Endodermal cell (in vitro differentiated cells): ENCODE data around the gene ANKRD44. TPM values are rescaled to one million over a fixed set of nuclear protein-coding genes. Genes with fewer than 3 reads are reported as not detected.

Experiments
- DNase-seq: peaks from one replicate; pipeline ENCODE4 v3.0.0-alpha.2; 2017
- H3K27ac ChIP-seq: 2 replicates; pipeline ENCODE4 v1.5.1; 2013; ENCODE audit warnings: mild to moderate bottlenecking, low read depth, low read length, moderate library complexity
- H3K27me3 ChIP-seq: 2 replicates; pipeline ENCODE4 v1.6.1; 2013; ENCODE audit warnings: mild to moderate bottlenecking, low read length, moderate library complexity; ENCODE audit not compliant: insufficient read depth, control insufficient read depth, poor library complexity, severe bottlenecking
- H3K36me3 ChIP-seq: 2 replicates; pipeline ENCODE4 v1.7.0; 2013; ENCODE audit warnings: mild to moderate bottlenecking, low read length, moderate library complexity; ENCODE audit not compliant: control insufficient read depth, insufficient read depth
- H3K4me1 ChIP-seq: one replicate; pipeline ENCODE4 v1.7.0; 2013; ENCODE audit warnings: low read length; ENCODE audit not compliant: control insufficient read depth, insufficient read depth
- H3K4me3 ChIP-seq: 2 replicates; pipeline ENCODE4 v1.5.1; 2013; ENCODE audit warnings: mild to moderate bottlenecking, low read length, moderate library complexity
- H3K9ac ChIP-seq: 2 replicates; pipeline ENCODE4 v1.6.1; 2013; ENCODE audit warnings: mild to moderate bottlenecking, low read length, moderate library complexity; ENCODE audit not compliant: poor library complexity, severe bottlenecking; ENCODE audit errors: extremely low read depth
- H3K9me3 ChIP-seq: 2 replicates; pipeline ENCODE4 v1.6.1; 2013; ENCODE audit warnings: mild to moderate bottlenecking, low read length, moderate library complexity; ENCODE audit not compliant: control insufficient read depth
- H3K27ac Mint-ChIP-seq: 2 replicates; pipeline ENCODE4 v1.8.0; 2020; ENCODE audit warnings: mixed read lengths
- H3K27me3 Mint-ChIP-seq: 2 replicates; pipeline ENCODE4 v1.8.0; 2021; ENCODE audit warnings: mild to moderate bottlenecking, mixed read lengths; ENCODE audit not compliant: insufficient read depth
- H3K36me3 Mint-ChIP-seq: 2 replicates; pipeline ENCODE4 v1.8.0; 2020; ENCODE audit warnings: low read depth, mixed read lengths
- H3K4me1 Mint-ChIP-seq: 2 replicates; pipeline ENCODE4 v1.8.0; 2020; ENCODE audit warnings: mixed read lengths
- H3K4me3 Mint-ChIP-seq: 2 replicates; pipeline ENCODE4 v1.8.0; 2020; ENCODE audit warnings: mild to moderate bottlenecking, moderate library complexity, mixed read lengths
- H3K9me3 Mint-ChIP-seq: 2 replicates; pipeline ENCODE4 v1.8.0; 2020; ENCODE audit warnings: mild to moderate bottlenecking, mixed read lengths
- WGBS, 2 experiments: methylation state at CpG; one replicate each; pipeline versions ENCODE4 v1.1.5 to v1.1.7; 2013; ENCODE audit warnings: missing lambda C conversion rate in 2 of 2, mixed read lengths in 1 of 2; ENCODE audit not compliant: insufficient coverage in 1 of 2, insufficient read length in 1 of 2; 5-methylcytosine and 5-hydroxymethylcytosine counted together
- total RNA-seq, 2 donors: library from RNA; stranded (reverse); fragmentation: NEBNext Ultra II Directional in 1 of 2; extraction: Animal tissue kit (Norgen Biotek cat#: 25700) in 1 of 2; gene quantifications; 2 replicates in 1 of 2; 3 replicates in 1 of 2; pipeline ENCODE4 v1.2.1, GENCODE V29; 2021
- TF ChIP-seq, protein P1 (sequence below): fragments of 200-600 bp; sonication (generic); conservative IDR thresholded peaks from 2 replicates; pipeline ENCODE4 v1.5.0; 2021; ENCODE audit warnings: antibody characterized with exemption, mild to moderate bottlenecking

Gene ANKRD44
- total RNA-seq, 2 donors from 2014 or later, result 6.2 to 10.6 TPM

GRCh38 chr2:197185676-197186075, 124.9 kb downstream of the ANKRD44 start:
- Histone ChIP-seq H3K9me3 (no peaks in the 10 kb centered on the region), H3K27me3 (no peaks in the 10 kb centered on the region), H3K4me3 (no peak overlapping the region), H3K27ac (no peak overlapping the region), H3K9ac (no peak overlapping the region), H3K36me3 (no peaks in the 10 kb centered on the region), H3K4me1 (no peaks in the 10 kb centered on the region)
- peaks cover 9% of the 10 kb centered on the region for H3K4me1 Mint-ChIP-seq
- no peak for DNase-seq
- no peaks in the 10 kb centered on the region for H3K27me3 Mint-ChIP-seq
- no peak overlapping the region for H3K4me3 Mint-ChIP-seq
- H3K27ac Mint-ChIP-seq, result no peak overlapping the region
- TF ChIP-seq, protein P1, sequence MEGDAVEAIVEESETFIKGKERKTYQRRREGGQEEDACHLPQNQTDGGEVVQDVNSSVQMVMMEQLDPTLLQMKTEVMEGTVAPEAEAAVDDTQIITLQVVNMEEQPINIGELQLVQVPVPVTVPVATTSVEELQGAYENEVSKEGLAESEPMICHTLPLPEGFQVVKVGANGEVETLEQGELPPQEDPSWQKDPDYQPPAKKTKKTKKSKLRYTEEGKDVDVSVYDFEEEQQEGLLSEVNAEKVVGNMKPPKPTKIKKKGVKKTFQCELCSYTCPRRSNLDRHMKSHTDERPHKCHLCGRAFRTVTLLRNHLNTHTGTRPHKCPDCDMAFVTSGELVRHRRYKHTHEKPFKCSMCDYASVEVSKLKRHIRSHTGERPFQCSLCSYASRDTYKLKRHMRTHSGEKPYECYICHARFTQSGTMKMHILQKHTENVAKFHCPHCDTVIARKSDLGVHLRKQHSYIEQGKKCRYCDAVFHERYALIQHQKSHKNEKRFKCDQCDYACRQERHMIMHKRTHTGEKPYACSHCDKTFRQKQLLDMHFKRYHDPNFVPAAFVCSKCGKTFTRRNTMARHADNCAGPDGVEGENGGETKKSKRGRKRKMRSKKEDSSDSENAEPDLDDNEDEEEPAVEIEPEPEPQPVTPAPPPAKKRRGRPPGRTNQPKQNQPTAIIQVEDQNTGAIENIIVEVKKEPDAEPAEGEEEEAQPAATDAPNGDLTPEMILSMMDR, result no peak
- H3K36me3 Mint-ChIP-seq, result no peaks in the 10 kb centered on the region
- 100% methylated on average over 1 of the region's 1 CpG; no CpG with 5 or more reads in 1 of the 2 experiments for WGBS, 2 experiments
- no peaks in the 10 kb centered on the region for H3K9me3 Mint-ChIP-seq

GRCh38 chr2:197184959-197185586, 125.5 kb downstream of the ANKRD44 start:
- 92 to 100% methylated on average over 1 to 6 of the region's 6 CpGs for WGBS, 2 experiments

DNA sequence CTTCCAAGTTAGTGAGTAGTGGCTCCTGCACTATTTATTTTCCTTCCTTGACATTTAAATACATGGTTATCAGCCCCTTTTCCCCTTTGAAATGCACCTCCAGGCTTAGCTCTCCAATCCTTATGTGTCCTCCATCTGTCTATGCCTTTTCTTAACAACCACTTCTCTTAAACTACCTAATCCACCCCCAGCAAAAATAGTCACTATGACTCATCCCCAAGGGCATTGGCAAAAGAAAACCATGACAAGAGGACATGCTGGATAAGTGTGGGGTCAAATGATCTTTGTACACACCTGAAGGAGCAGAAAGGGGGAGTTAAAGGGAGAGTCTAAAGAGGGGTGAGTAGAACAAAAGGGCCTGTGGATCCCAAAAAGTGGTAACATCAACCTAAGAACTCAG, 127.2 kb downstream of the ANKRD44 start:
- Mint-ChIP-seq H3K4me3 (no peak overlapping the region), H3K36me3 (no peaks in the 10 kb centered on the region), H3K4me1 (peaks cover 7% of the 10 kb centered on the region), H3K27ac (no peak overlapping the region), H3K9me3 (no peaks in the 10 kb centered on the region), H3K27me3 (no peaks in the 10 kb centered on the region)
- Histone ChIP-seq H3K4me1 (peaks cover 6% of the 10 kb centered on the region), H3K9ac (no peak overlapping the region), H3K4me3 (no peak overlapping the region), H3K27ac (no peak overlapping the region), H3K36me3 (no peaks in the 10 kb centered on the region), H3K9me3 (no peaks in the 10 kb centered on the region), H3K27me3 (no peaks in the 10 kb centered on the region)
- DNase-seq, result no peak
- TF ChIP-seq, protein P1, result no peak

More at GRCh38 chr2:197184959-197185586, 125.5 kb downstream of the ANKRD44 start:
- Histone ChIP-seq H3K4me3 (no peak overlapping the region), H3K4me1 (peaks cover 1% of the 10 kb centered on the region), H3K27me3 (no peaks in the 10 kb centered on the region), H3K27ac (no peak overlapping the region), H3K9me3 (no peaks in the 10 kb centered on the region), H3K36me3 (no peaks in the 10 kb centered on the region), H3K9ac (no peak overlapping the region)
- peaks cover 11% of the 10 kb centered on the region for H3K4me1 Mint-ChIP-seq
- no peaks in the 10 kb centered on the region for H3K27me3 Mint-ChIP-seq
- H3K36me3 Mint-ChIP-seq, result no peaks in the 10 kb centered on the region
- H3K9me3 Mint-ChIP-seq, result no peaks in the 10 kb centered on the region
- DNase-seq, result no peak
- no peak overlapping the region for H3K27ac Mint-ChIP-seq
- TF ChIP-seq, protein P1, result no peak
- H3K4me3 Mint-ChIP-seq, result no peak overlapping the region
